Measurements from ENCODE around the gene C1orf35. TPM values are rescaled to one million over a fixed set of nuclear protein-coding genes. Genes with fewer than 3 reads are reported as not detected.

C1orf35 gene
- total RNA-seq, 6 donors from 2014 or later: 12.8 to 34.6 (median 17.8) TPM

DNA sequence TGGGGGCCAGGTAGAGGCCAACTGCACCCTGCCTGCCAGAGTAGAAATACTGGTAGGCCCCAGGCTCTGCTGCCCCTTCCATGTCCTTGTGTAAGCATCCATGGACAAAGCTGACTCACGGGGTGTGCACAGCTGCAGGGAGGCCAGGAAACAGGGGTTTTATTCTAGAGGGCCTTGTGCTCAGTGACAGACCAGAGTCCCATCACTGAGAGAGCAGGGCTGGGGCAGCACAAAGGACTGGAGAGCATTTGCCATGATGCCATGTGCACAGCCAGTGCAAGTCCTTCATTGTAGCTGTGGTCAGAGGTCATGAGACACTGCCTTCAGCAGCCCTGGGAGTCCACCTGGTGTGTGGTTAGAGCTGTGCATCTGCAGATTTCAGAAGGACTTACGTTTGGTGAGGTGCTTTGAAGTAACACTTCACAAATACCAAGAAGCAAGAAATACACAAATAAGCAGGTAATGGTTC lies 12.5 kb downstream of the C1orf35 start:
- WGBS, 2 donors: 22 to 24% methylated on average over 1 to 2 of the region's 2 CpGs
- no peak for TF ChIP-seq POLR2A (IDR thresholded peaks at IDR 0.05)
- TF ChIP-seq, protein P1, sequence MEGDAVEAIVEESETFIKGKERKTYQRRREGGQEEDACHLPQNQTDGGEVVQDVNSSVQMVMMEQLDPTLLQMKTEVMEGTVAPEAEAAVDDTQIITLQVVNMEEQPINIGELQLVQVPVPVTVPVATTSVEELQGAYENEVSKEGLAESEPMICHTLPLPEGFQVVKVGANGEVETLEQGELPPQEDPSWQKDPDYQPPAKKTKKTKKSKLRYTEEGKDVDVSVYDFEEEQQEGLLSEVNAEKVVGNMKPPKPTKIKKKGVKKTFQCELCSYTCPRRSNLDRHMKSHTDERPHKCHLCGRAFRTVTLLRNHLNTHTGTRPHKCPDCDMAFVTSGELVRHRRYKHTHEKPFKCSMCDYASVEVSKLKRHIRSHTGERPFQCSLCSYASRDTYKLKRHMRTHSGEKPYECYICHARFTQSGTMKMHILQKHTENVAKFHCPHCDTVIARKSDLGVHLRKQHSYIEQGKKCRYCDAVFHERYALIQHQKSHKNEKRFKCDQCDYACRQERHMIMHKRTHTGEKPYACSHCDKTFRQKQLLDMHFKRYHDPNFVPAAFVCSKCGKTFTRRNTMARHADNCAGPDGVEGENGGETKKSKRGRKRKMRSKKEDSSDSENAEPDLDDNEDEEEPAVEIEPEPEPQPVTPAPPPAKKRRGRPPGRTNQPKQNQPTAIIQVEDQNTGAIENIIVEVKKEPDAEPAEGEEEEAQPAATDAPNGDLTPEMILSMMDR (IDR thresholded peaks at IDR 0.05): no peak
- TF ChIP-seq EP300 (IDR thresholded peaks at IDR 0.05): no peak
- Histone ChIP-seq H3K9me3 (peaks cover 0 to 9% (median 5%) of the 10 kb centered on the region in 4 donors), H3K4me3 (no peak overlapping the region), H3K36me3 (peaks cover 0 to 13% (median 7%) of the 10 kb centered on the region in 4 donors), H3K27ac (peak overlapping the region; percentile 73 to 100 (median 88)), H3K4me1 (peaks cover 78 to 85% (median 79%) of the 10 kb centered on the region in 4 donors), H3K27me3 (no peaks in the 10 kb centered on the region)
- peak in 1 of 2 donors; percentile 23 for DNase-seq
- peak in 1 of 2 donors; percentile 7 for ATAC-seq (ENCODE audit: low FRiP score in 2 of 2)

DNA sequence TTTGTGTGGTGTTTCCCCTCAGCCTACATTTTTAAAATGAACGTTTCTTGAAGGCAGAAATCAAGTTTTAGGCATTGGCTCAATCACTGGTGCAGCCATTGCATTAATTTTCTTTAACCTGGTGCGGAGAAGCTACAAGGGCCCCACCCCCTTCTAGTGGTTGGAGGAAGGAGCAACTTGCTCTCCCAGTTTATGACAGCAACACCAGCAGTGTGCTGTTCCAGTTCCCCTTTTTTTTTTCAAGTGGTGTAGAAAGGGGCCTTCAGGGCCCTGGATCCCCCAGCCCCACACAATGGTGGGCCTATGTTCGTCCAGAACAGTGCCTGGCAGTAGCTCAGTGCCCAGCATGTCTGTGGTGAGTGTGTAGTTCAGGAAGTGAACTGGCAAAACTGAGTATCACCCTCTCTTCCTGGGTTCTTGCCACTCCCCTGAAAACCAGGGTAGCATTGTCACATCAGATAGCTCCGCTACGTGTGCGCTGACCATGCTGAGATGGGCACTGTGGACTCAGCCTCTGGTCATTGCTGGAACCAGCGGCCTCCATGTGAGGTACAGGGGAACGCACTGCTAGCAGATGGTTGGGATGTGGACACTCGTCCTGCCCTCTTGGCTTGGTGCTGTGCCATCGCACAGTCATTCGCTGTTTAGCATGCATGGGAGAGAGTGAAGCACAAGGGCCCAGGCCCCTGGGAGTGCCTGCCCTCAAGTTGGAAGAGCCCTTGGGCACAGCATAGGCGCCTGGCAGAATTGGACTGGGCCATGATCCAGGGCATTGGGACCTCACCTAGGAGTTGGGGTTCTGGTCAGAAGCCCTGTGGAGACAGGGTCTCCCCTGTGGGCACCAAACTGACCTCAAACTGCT lies 13.4 kb downstream of the C1orf35 start:
- Histone ChIP-seq H3K4me1 (peaks cover 84 to 94% (median 86%) of the 10 kb centered on the region in 4 donors), H3K27me3 (no peaks in the 10 kb centered on the region), H3K36me3 (peaks cover 0 to 12% (median 7%) of the 10 kb centered on the region in 4 donors), H3K4me3 (peak overlapping the region in 1 of 4 donors; percentile 23), H3K9me3 (peaks cover 0 to 7% (median 5%) of the 10 kb centered on the region in 4 donors), H3K27ac (peak overlapping the region; percentile 73 to 100 (median 88))
- ATAC-seq (ENCODE audit: low FRiP score in 2 of 2) (peak; percentile 20 to 43), DNase-seq (peak in 1 of 2 donors; percentile 25)
- WGBS, 2 donors: 27 to 43% methylated on average over 3 to 12 of the region's 12 CpGs
- TF ChIP-seq POLR2AphosphoS5 (IDR thresholded peaks at IDR 0.05): no peak
- TF ChIP-seq EP300 (IDR thresholded peaks at IDR 0.05): no peak

GRCh38 chr1:228088586-228089498 lies 14.3 kb downstream of the C1orf35 start:
- H3K9me3 ChIP-seq: no peaks in the 10 kb centered on the region
- peak overlapping the region in 1 of 4 donors; percentile 23 for H3K4me3 ChIP-seq
- TF ChIP-seq EP300 (IDR thresholded peaks at IDR 0.05) (peak in 1 of 4 donors; percentile 4), POLR2A (IDR thresholded peaks at IDR 0.05) (no peak), POLR2AphosphoS5 (IDR thresholded peaks at IDR 0.05) (peak in 1 of 2 donors; percentile 62)
- TF ChIP-seq, protein P1 (IDR thresholded peaks at IDR 0.05): no peak
- peaks cover 91 to 100% (median 94%) of the 10 kb centered on the region in 4 donors for H3K4me1 ChIP-seq
- peaks cover 0 to 12% (median 7%) of the 10 kb centered on the region in 4 donors for H3K36me3 ChIP-seq
- DNase-seq (peak; percentile 26 to 70), ATAC-seq (ENCODE audit: low FRiP score in 2 of 2) (peak; percentile 6 to 49)
- 64% methylated on average over 19 to 21 of the region's 21 CpGs for WGBS, 2 donors
- peak overlapping the region; percentile 73 to 100 (median 88) for H3K27ac ChIP-seq
- H3K27me3 ChIP-seq: no peaks in the 10 kb centered on the region

DNA sequence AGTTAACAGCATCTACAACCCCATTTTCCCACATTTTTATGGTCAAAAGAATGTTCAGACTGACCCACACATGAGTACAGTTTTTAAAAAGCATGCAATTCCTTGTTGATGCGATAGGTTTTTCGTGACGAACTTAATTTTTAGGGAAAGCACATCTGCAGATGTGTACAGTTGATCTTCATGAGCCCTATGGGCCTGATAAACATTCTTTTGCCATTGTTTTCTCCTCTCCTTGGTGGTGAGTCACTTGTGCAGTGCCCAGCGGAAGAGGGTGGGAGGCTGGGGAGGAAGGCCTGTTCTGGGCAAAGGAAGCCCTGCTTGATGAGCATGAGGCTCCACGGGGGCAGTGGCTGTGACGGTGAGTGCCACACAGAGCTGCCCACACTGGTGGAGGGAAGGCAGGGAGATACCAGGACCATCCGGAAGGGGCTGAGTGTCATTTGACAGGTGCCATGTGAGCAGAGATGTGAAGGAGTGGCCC lies 15.3 kb downstream of the C1orf35 start:
- no peak for TF ChIP-seq POLR2A (IDR thresholded peaks at IDR 0.05)
- TF ChIP-seq, protein P1 (IDR thresholded peaks at IDR 0.05): peak in 2 of 6 experiments; percentile 16 to 24
- peak; percentile 38 to 50 for TF ChIP-seq POLR2AphosphoS5 (IDR thresholded peaks at IDR 0.05)
- TF ChIP-seq EP300 (IDR thresholded peaks at IDR 0.05): no peak
- H3K27me3 ChIP-seq: no peaks in the 10 kb centered on the region
- ATAC-seq (ENCODE audit: low FRiP score in 2 of 2) (peak in 1 of 2 donors; percentile 8), DNase-seq (peak in 1 of 2 donors; percentile 61)
- 36 to 39% methylated on average over 7 of the region's 7 CpGs for WGBS, 2 donors
- H3K9me3 ChIP-seq: no peaks in the 10 kb centered on the region
- H3K27ac ChIP-seq: peak overlapping the region; percentile 76 to 100 (median 99)
- H3K4me3 ChIP-seq: peak overlapping the region in 2 of 4 donors; percentile 8 to 23
- peaks cover 86 to 92% (median 89%) of the 10 kb centered on the region in 4 donors for H3K4me1 ChIP-seq
- peaks cover 0 to 8% (median 5%) of the 10 kb centered on the region in 4 donors for H3K36me3 ChIP-seq
